ENCODE measurements around the gene NOP14. TPM values are rescaled to one million over a fixed set of nuclear protein-coding genes. Genes with fewer than 3 reads are reported as not detected.

Gene NOP14
- polyA plus RNA-seq, 3 donors, result 29.0 to 32.7 (median 30.7) TPM

GRCh38 chr4:2935762-2936743, 27.2 kb downstream of the NOP14 start:
- DNase-seq (ENCODE audit: extremely low read depth in 1 of 11, low read depth in 9 of 11, low spot score in 4 of 11), result no peak

- DNase-seq (ENCODE audit: extremely low read depth in 1 of 11, low read depth in 9 of 11, low spot score in 4 of 11), result peak; percentile 74 to 91 (median 86)
These were observed 28.1 kb downstream of the NOP14 start for GRCh38 chr4:2934813-2935761.

DNA sequence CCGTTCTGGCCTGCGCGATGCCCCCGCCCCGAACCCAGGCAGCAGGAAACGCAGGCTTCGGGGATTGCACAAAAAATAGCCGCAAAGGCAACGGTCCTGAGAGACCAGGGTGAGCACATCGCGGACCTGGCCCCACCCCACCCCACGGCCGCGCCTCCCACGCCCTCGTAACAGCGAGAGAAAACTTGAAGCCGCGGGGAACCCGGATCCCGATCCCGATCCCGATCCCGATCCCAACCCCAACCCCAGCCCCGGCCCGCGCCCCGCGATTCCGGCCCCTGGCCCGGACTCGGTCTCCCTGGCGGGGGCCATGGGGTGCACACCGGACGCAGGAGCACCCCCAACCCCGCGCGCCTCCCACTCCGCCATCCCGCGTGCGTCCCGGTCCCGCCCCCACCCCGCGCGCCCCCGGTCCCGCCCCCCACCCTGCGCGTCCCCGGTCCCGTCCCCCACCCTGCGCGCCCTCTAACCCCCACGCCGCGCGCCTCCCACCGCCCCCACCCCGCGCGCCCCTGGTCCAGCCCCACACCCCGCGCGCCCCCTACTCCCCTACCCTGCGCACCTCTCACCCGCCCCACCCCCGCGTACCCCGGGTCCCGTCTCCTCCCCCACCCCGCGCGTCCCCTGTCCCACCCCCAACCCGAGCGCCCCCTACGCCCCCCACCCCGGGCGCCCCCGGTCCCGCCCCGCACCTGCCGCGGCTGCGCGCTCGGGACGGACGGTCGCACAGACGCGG, 29.0 kb downstream of the NOP14 start:
- DNase-seq (ENCODE audit: extremely low read depth in 1 of 11, low read depth in 9 of 11, low spot score in 4 of 11), result no peak

GRCh38 chr4:2933566-2934076, 29.6 kb downstream of the NOP14 start:
- DNase-seq (ENCODE audit: extremely low read depth in 1 of 11, low read depth in 9 of 11, low spot score in 4 of 11), result no peak

DNA sequence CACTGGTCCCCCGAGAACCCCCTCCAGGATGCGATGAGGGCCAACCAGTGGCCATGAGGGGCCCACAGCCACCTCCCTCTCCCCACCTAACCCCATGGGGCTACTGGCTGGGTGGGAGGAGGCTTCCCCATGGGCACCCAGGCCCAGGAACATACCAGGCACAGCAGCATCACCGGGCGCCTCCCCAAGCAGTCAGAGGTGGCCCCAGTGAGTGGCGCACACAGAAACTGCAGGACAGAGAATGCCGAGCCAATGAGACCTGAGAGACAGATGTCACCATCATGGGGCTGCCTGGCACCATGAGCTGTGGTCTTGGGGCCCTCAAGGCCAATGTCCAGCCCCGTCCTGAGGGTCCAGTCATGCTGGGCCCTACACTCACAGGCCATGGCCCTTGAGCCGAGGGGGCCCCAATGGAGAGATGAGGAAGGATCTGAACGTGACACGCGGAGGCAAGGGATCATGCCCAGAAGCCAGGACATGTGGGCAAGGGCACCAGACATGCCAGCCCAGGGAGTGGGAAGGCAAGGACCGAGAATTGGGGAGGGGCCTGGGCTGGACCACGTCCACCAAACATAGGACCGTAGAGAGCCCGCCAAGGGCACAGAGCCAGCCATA, 30.1 kb downstream of the NOP14 start:
- no peak for DNase-seq (ENCODE audit: extremely low read depth in 1 of 11, low read depth in 9 of 11, low spot score in 4 of 11)

- no peak for DNase-seq (ENCODE audit: extremely low read depth in 1 of 11, low read depth in 9 of 11, low spot score in 4 of 11)
These were observed 30.8 kb downstream of the NOP14 start for GRCh38 chr4:2932321-2932950.

DNA sequence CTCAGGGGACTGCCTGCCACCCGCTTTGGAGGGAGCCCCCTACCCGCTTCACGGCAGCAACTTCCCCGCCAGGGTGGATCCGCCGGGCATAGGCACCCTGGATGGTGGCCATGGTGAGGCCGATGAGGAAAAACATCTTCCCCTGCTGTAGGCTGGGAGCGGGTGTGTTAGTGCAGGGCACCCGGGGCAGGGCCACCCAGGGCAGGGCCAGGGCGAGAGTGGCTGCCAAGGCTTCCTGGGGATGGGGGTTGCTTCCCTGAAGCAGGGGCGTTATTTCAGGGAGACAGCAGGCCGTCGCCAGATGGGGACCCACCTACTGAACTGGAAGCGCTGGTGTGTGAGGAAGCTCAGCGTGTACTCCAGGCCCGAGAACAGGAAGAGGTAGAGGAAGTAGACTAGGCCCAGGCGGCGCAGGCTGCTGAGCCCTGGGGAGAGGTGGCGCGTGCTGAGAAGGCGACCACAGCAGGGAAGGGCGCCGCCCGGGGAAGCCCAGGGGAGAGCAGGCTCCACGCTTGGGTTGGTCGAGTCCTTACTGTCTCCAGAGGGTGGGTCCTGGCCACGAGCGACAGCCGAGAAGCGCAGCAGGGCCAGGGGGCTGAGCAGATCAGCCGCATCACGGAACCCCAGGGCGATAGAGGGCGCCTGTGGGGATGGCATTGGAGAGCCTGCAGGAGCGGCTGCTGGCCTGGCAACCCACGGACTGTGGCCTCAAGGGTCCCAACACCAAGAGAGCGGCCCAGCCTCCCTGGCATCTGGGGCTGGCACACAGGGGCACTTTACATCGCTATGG, 31.5 kb downstream of the NOP14 start:
- DNase-seq (ENCODE audit: extremely low read depth in 1 of 11, low read depth in 9 of 11, low spot score in 4 of 11), result no peak

DNA sequence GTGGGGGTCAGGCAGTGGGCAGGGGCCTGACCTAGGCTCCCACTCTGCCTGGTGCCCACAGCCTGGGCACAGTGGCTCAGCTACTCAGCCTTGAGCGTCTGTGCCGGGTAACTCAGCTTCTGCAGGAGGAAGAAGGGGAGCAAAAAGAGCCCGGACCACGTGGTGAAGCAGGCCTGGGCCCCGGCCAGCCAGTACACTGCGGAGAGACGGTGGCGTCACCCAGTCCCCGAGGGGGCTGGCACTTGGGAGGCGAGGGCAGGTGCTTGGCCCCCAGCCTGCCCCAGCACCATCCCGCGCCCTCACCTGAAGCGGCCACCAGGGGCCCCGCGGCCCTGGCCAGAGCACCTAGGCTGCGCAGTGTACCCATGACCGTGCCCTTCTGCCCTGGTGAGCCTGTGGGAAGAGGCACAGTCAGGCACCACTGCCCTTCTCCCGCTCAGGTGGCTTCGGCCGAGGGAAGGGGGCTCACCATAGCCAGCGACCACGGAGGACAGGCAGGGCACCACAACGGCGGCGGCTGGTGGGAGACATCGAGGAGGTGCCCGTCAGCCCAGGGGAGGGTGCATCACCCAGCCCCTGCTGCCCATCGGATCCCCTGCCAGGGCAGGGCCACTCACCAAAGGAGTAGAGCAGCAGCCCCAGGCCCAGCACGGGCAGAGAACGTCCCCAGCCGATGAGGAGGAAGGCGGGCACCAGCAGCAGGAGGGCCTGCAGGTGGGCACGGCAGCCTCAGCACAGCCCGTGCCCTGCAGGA, 32.3 kb downstream of the NOP14 start:
- DNase-seq (ENCODE audit: extremely low read depth in 1 of 11, low read depth in 9 of 11, low spot score in 4 of 11), result no peak

DNA sequence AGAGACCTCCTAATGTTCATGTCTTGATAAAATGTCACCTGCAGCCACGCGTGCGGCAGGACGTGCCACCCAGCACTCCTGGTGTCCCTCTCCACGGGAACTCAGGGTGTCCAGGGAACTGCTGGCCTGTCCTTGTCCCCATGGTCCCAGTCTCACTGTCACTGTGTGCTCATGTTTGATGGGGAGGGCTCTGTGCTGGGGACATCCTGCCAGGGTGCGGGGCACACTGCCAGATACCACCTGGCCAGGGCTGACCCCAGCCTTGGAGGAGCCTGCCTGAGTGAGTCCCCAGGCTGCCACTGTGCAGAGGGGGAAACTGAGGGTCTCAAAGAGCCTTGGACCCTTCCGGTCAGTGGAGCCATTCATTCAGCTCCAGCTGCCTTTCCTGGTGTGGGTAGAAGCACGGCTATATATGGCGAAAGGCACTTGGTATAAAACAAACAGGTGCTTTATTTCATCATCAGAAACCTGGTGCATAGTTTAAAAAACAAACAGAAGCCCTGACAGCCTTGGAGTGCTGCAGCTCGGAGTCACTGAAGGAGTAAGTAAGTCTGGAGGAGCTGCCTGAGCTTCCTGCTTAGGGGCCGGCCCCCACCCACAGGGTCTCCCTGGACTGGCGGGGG, 33.0 kb downstream of the NOP14 start:
- DNase-seq (ENCODE audit: extremely low read depth in 1 of 11, low read depth in 9 of 11, low spot score in 4 of 11), result no peak

GRCh38 chr4:2929469-2929868, 33.7 kb downstream of the NOP14 start:
- no peak for DNase-seq (ENCODE audit: extremely low read depth in 1 of 11, low read depth in 9 of 11, low spot score in 4 of 11)

DNA sequence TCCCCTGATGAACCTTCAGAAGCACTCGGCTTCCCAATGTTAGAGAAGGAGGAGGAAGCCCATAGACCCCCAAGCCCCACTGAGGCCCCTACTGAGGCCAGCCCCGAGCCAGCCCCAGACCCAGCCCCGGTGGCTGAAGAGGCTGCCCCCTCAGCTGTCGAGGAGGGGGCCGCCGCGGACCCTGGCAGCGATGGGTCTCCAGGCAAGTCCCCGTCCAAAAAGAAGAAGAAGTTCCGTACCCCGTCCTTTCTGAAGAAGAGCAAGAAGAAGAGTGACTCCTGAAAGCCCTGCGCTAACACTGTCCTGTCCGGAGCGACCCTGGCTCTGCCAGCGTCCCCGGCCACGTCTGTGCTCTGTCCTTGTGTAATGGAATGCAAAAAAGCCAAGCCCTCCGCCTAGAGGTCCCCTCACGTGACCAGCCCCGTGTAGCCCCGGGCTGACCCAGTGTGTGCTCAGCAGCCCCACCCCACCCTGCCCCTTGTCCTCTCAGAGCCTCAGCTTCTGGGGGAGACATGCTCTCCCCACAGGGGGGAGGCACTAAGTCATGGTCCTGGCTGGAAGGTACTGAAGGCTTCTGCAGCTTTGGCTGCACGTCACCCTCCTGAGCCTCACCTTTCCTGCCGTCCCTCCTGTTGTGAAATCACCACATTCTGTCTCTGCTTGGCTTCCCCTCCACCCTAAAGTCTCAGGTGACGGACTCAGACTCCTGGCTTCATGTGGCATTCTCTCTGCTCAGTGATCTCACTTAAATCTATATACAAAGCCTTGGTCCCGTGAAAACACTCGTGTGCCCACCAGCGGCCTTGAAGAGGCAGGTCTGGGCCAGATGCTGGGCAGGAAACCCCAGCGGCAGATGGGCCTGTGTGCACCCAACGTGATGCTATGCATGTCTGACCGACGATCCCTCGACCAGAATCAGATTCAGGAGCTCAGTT, 34.7 kb downstream of the NOP14 start:
- DNase-seq (ENCODE audit: extremely low read depth in 1 of 11, low read depth in 9 of 11, low spot score in 4 of 11), result no peak

GRCh38 chr4:2927696-2928075, 35.5 kb downstream of the NOP14 start:
- DNase-seq (ENCODE audit: extremely low read depth in 1 of 11, low read depth in 9 of 11, low spot score in 4 of 11), result no peak

GRCh38 chr4:2927016-2927695, 36.0 kb downstream of the NOP14 start:
- no peak for DNase-seq (ENCODE audit: extremely low read depth in 1 of 11, low read depth in 9 of 11, low spot score in 4 of 11)

Data from renal cortex interstitium (tissue), 11 donors.